Medulla oblongata (tissue), 1 donor: ENCODE data around the gene GCA.

ENCODE experiments used
- DNase-seq: peaks from one replicate; pipeline ENCODE4 v3.0.0-alpha.2; 2015; ENCODE audit errors: extremely low spot score

The GCA gene

DNA sequence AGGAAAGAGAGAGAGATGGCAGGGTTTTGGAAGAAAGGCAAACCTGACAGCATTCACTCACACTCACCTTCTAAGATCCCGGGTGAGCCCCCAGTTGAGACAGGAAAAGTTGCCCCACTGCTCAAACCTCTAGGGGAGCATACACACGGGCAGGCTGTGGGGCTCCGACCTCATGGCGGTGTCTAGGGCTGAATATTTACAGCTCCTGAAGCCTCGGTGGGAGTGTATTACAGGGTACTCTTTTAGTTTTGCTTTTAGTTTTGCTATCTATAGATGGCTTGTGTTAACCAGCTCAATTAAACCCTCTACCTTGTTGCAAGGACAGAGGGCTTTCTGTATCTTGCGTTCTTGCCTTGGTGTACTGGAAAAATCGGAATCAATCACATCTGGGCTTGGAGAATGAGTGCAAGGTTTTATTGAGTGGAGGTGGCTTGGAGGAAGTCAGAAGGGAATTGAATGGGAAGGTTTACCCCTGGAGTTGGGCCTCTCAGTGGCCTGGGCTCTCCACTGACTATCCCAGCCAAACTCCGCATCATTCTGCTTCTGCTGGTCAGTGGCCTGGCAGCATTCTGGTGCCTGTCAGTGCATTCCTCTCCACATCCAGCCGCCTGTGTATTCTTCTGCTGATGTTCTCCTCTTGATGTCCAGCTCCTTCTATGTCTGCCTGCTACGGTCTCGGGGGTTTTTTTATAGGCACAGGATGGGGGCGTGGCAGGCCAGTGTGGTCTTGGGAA lies 15.3 kb upstream of the GCA start:
- no peak for DNase-seq

DNA sequence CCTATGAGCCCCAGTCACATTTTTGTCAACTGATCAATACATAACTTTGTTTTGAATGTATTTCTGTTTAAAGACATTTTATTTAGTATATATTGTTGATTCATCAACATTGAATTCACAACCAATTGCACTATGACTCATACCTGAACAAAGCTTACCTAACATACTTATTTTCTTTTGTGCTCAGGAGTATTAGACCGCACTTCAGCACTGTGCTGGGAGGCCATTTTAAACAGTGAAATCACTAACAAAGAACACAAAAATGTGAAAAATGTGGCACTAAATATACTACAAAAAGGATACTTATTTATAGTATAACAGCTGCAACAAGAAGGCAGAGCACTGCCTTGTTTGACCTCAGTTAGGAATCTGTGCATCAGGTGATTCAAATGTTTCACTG lies 13.1 kb upstream of the GCA start:
- no peak for DNase-seq

DNA sequence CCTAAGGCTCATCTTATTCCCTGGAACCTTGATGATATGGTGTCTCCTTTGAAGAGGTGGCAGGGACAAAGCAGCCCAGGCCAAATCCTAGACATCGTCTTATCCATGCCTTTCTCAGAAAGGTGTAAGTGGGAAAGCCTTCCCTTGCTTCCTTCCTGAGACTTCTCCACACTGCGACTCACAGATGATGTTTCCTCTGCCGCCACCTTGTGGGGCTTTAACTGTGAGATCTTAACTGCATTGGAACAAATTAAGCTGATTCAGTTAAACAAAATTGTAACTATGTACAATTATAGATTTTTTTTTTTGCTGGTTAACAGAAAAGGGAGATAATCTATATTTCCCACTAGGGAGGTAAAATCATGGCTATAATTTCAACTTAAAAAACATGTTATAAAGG lies 10.0 kb upstream of the GCA start:
- DNase-seq, result peak; percentile 67

- no peak for DNase-seq
These were observed 6.1 kb upstream of the GCA start for GRCh38 chr2:162337868-162338267.

DNA sequence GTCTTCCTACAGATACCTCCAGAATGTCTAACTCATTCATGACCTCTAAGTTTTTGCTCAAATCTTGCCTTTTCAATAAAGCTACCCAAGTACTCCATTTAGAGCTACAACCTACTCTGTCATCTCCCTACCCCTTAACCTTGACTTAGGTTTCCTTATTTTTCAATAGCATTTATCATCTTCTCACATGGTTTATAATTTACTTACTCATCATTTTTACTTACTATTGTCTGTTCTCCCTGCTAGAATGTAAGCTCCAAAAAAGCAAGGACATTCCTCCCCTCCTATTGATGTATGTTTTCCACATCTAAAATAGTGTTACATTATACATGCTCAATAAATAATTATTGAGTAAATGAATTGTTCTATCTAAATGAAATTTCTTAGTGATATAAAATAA lies 3.1 kb upstream of the GCA start:
- DNase-seq, result no peak

DNA sequence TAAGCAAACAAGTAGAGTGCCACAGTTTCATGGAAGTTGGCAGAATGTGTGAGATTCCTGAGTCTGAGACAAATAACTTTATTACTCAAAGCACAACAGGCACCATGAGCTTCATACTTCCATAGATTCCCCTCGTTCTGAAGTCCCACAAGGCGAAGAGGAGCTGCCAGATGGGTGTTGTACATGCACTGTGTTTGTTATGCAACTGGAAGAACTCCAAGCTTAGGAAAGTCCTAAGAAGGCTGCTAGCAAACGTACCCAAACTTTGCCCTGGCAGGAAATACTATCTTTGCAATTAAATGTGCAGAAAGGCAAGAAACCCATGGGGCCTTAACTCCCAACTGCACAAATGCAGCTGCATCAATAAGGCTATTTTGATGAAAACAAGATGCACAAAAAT lies 1.6 kb upstream of the GCA start:
- DNase-seq, result no peak

DNA sequence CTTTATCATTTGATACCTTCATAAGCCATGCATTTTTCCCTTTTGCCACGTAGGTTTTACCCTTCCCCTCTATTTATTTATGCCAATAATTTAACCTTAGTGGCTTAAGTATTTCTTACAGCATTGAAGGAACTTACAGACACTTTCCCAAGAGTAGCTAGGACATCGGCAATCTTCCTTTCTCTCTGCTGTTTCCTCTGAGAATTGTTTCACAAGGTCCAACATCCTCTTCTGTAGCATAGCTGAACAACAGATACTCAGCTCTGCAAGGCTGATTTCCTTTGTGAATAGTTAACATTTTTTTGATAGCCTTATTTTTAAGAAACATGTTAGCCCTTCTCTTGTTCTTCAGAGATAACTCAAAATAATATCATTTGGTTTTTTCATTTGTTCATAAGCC lies 1.1 kb upstream of the GCA start:
- no peak for DNase-seq

- DNase-seq, result no peak
These were observed 474 bp upstream of the GCA start for GRCh38 chr2:162343492-162343823.

GRCh38 chr2:162344617-162344950 lies 652 bp downstream of the GCA start:
- DNase-seq, result peak; percentile 67

DNA sequence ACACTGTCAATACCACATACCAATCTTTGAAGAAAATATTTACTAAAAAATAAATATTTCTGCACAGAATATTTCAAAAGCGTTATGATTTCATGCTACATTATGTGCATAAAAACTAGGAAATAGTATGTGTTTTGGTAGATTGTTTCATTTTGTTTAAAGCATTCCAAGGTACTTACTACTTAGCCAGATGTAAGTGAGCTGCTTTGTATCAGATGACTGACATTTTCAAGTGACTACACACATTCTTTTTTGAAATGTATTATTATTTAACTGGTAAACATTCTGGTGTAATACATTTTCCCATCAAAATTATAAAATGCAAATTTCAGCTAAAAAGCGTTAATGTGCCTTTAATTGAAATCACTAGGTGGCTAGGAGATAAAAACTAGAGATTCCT lies 21.5 kb downstream of the GCA start:
- no peak for DNase-seq

GRCh38 chr2:162368494-162368893 lies 24.6 kb downstream of the GCA start:
- no peak for DNase-seq

DNA sequence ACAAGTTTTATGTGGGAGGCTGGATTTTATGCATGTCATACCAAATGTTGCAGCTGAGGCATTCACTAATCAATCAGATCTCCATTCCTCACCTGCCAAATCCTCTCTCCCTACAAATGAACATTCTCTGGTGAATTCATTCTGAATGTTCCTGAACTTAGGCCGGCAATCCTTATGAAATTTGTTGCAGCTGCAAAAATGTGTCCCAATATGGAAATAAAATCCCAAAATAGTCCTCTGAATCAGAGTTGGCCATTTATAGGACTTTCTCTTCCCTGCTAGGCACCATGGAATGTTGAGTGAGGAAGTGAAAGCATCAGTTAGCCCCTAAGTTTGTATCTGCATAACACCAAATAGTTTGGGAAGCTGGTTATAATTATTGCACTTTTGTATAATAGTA lies 25.6 kb downstream of the GCA start:
- DNase-seq, result no peak

- DNase-seq, result no peak
These were observed 27.0 kb downstream of the GCA start for GRCh38 chr2:162370931-162371330.

DNA sequence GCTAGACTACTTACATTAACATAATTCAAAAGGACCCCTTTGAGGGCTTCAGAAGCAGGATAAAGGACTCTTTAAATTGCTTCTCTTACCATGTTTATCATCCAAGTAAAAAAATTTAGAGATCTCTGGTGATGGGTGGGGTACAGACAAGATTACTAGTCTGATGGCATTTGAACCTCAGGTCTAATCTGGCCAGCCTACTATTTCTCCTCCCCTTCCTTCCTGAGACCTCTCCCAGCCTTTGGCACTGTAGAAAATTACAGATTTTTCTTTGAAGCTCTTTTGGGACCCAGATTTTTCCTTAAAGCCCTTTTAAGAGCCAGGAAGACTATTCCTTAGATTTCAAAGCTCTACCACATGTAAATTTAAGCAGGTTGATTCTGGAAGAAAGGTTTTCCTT lies 28.9 kb downstream of the GCA start:
- DNase-seq, result no peak

- DNase-seq, result no peak
These were observed 36.0 kb downstream of the GCA start for GRCh38 chr2:162379719-162380580.

- DNase-seq, result no peak
These were observed 37.9 kb downstream of the GCA start for GRCh38 chr2:162381851-162382250.

DNA sequence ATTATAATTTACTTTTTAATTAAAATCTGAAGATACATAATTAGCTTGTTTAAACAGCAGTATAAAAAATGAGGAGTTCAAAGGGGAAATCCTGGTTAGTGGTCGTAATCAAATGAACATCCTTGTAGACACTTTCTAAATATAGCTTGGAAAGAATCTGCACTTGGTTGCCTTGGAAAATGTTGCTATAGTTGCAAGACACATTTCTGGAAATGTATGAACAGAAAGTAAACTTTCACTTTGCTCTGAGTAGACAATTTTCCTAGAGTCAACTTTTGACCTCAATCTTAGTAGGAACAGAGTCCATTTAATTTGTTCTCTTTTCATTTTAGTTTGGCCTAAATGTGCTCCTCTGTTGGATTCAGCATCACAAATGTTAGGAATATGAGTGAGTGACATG lies 38.3 kb downstream of the GCA start:
- DNase-seq, result no peak

DNA sequence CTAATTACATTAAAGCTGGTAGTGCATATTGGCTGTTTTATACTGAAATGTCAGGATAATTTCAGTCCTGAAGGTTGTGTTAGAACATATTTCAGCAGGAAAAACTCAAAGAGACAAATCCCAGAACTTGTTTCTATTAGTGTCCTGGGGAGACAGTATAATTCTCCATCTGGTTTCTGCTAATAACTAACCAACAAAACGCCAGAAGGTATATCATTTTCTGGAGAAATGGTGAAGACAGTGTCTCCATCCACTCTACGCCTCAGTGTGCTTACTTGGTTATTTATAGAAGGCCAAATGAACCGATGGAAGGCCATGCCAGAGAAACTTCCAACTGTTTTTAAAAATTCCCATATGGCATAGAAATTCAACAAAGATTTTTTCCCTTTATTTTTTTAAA lies 41.6 kb downstream of the GCA start:
- no peak for DNase-seq

- no peak for DNase-seq
These were observed 46.9 kb downstream of the GCA start for GRCh38 chr2:162390801-162391200.

- no peak for DNase-seq
These were observed 56.4 kb downstream of the GCA start for GRCh38 chr2:162400336-162400735.

GRCh38 chr2:162401871-162402270 lies 57.9 kb downstream of the GCA start:
- no peak for DNase-seq

GRCh38 chr2:162403884-162404283 lies 60.0 kb downstream of the GCA start:
- DNase-seq, result no peak
